Effector CD8-positive, alpha-beta T cell (primary cell): ENCODE data around the gene MED12L.

Source experiments
- DNase-seq: peaks from one replicate; lab custom pipeline; 2025; lab: John Stamatoyannopoulos, UW

Gene MED12L

DNA sequence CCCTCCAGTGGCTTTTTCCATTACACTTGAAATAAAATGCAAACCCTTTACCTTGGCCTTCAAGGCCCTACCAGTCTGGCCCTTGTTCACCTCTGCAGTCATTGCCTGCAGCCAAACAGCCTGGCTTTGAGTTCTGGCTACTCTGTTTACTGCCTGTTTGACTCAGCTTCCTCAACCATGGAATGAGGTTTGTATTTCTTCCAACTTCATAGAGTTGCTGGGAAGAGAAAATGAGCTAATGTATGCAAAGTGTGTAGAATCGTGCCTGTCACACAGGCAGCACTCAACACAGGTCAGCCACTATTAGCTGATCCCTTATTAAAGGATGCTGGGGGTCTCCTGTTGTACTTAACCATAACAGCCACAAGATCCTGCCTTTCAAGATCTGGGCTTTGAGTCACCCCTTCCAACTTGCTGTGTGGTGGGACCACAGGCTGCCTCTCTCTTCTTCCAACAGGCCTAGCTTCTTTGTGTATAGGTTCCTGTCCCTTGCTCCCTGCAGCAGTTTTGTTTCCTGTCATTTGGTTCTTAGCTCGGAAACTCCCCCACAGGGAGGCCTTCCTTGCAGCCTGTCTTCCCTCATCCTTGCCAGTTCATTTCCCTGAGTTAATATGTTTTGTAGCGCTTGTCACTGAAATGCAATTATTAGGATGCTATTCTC lies 6.4 kb downstream of the MED12L start:
- no peak for DNase-seq

DNA sequence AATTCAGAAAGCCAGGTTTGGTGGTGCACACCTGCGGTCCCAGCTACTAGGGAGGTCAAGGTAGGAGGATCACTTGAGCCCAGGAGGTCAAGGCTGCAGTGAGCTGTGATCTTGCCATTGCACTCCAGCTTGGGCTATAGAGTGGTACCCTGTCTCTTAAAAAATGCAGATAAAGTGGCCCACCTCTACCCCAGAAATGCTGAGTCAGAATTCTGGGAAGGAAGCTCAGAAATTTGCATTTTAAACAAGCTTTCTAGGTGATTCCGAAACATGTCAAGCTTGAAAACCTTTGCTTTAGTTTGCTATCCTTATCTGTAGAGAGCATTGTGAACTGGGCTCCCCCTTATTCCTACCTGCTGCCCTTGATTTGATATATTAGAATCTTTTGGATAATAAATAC lies 7.7 kb downstream of the MED12L start:
- no peak for DNase-seq

DNA sequence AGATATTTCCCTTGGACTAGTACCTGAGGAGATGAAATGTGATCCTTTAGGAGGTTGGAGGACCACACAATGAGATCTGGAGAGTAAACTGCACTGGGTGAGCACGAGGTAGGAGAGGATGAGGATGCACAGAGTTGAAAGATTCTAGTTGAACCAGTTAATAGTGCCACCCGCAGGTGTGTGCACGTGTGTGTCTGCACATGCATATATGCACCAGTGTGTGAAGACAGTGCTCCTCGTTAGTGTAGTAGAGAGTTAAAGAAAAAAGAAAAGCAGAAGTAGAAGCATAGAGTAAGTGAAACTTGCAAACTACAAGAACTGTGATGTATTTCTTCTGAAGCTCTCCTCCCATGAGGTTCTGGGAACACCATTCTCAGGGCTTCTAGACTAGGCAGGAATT lies 8.4 kb downstream of the MED12L start:
- DNase-seq = no peak

DNA sequence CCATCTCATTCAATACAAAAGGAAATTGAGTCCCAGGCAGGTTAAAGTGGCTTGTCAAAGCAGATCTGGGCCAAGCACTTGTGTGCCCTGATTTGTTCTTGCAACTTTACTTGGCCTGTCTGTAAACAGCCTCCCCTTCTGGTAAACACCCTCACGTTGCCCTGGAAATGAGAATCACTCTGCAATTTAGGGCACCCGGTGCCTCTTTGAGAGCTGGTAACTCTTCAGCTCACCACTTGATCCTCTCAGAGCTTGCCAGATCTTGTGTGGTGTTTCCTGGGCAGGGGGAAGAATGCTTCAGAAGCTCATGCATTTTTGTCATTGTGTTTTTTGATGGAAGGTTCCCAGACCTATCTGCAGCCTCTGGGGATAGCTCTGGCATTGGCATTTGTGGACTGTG lies 11.3 kb downstream of the MED12L start:
- DNase-seq = no peak

DNA sequence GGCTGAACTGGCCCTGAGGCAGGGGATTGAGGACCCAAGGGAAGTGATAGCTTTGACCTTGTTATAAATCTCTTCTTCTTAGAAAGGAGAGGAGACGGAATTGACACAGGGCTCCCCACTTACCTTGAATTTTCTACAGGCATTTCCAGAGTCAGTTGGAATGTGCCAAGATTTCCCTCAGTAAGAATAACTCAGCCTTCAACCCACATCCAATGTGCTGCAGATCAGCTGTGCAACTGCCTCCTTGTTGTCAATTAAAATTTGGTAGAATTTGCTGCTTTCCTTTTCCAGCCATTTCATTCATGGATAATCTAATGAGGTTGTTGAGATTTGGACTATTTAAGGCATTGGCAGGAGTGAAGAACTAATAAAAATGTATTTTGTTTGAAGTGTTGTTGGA lies 14.6 kb downstream of the MED12L start:
- DNase-seq = no peak

DNA sequence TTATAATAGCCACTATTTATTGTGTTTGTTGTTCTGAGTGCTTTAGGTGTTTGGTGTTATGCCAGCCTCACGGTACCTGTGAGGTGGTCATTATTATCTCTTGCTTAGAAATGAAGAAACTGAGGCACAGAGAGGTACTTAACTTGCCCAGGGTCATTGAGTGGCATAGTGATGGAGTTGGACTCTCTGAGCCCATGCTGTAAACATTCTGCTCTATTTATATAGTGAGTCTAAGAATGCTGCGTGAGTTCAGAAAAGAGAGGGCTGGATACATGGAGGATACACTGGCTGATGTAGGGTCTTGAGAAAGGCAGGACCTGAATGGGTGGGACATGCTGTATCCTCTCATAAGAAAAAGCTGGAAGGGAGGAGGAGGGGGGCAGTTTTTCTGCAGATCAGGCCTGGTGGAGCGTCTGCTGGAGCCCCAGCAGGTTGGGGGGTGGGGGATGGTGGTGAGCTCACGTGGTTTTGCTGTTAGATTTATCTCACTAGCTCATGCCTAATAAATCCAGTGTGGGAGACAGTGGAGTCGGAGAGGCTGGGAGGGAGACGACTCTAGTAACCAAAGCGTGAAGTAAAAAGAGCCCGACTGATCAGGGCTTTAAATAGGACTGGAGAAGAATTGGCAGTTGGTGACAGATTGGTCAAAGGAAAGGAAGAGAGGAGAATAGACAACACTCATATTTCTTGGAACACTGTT lies 16.0 kb downstream of the MED12L start:
- DNase-seq = no peak

DNA sequence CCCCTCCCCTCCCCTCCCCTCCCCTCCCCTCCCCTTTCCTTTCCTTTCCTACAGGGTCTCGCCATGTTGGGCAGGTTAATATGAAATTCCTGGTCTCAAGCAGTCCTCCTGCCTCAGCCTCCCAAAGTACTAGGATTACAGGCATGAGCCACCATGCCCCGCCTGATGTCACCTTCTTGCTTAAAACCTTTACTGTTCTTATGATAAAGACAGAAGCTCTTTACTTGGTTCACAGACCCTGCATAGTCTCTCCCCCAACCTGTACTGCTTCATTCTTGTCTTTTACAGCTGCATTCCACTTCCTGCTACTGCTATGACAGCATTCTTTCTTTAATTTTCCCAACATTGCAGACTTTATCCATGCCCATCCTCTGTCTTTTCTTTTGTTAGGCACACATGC lies 20.8 kb downstream of the MED12L start:
- DNase-seq = no peak

DNA sequence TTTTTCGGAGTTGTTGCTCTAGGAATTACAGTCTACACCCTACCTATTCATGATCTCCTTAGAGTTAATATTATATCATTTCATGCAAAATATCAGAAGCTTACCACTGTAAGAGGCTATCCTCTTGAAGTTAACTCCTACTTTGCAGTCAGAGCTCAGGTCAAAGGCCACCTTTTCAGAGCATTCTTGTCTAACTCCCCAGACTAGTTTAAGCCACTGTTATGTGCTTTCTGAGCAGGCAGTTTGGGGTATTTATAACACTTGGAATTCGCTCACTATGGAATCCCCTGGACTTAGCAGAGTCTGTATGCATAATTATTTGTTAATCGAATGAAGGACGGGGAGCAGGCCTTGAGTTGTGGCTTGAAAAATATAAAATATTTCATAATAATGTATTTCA lies 21.7 kb downstream of the MED12L start:
- DNase-seq = no peak

DNA sequence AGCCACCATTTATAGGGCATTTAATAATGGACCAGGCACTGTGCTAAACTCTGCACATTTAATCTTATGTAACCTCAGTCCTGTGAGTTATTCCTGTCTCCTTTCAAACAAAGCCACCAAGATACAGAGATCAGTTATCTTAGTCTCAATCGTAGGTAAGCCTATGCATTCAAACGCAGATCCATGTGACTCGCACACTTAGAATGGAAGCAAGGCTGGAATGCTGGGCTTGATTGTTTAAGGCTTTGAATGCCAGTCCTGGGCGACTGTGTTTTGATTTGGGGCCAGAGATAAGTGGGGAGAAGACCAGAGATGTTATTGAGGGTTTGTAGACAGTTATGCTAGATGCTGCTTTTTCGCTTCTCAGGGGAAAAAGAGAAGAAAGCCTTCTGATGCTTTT lies 22.2 kb downstream of the MED12L start:
- DNase-seq = no peak

DNA sequence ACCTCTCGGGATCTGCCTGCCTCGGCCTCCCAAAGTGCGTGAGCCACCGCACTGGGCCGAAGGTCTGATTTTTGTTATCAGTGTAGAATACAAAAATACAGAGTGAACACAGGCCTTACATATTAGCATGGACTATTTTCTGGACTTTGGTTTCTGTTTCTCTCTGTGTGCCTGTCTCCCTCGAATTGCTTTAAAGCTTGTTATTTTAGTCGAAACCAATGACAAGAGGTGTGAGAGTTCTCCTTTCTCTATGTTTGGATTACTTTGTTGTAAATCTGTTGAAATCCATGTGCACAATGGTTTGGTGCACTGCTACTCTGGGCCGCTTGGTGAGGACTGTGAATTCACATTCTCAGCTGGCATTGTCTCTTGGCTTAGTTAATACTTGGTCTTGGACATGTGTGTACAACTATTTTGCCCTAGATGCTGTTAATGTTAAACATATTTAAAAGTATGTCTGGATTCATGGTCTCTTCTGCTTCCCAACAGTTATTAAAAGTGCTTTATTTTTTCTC lies 23.9 kb downstream of the MED12L start:
- DNase-seq = no peak

DNA sequence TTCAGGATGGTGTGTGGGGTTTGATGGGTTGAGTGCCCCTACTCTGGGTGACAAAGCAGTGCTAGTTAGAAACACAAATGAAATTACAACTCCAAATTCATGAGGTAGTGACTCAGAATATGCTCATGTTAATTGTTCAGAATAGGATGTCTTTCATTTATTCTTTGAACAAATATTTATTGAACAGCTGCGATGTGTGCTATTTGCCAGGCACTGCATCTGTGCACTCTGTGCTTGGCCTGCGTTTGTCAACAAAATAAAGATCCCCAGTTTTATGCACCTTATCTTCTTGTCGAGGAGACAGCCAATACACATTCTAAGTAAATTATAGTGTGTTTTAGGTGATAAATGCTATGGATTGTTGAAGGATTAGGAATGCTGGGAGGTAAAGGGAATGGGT lies 27.3 kb downstream of the MED12L start:
- DNase-seq = no peak

DNA sequence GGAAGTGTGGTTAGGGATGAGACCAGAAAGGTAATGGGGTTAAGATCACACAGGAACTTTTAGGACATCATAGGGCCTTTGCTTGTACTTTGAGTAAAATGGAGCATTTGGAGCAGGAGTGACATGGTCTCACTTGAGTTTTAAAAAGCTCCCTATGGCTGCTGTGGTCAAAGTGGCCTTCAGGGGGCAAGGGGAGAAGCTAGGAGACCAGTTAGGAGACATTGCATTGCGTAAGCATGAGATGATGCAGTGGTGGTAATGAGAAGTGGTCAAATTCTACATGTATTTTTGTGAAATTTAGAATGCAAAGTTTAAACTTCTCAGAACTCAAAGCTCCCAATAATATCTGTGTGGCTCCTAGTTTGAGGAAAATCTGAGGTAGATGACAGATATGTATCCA lies 27.9 kb downstream of the MED12L start:
- no peak for DNase-seq

DNA sequence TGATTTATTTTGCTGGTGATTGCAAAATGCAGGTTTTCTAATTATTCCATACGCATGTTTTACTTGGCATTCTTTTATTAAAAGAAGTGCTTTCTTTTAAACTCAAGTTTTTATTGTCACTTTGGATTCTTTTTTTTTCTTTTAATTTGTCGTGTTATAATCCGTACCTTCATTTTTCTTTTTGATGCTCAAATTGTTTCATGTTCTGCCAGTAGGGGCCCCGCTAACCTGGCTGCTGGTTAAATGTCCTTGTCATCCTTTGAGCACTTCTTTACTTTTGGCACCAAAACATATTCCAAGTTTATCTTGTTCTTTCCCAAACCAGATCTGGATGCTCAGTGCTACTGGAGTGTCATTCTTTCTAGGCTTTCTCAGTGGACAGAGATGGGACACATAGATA lies 31.6 kb downstream of the MED12L start:
- no peak for DNase-seq

DNA sequence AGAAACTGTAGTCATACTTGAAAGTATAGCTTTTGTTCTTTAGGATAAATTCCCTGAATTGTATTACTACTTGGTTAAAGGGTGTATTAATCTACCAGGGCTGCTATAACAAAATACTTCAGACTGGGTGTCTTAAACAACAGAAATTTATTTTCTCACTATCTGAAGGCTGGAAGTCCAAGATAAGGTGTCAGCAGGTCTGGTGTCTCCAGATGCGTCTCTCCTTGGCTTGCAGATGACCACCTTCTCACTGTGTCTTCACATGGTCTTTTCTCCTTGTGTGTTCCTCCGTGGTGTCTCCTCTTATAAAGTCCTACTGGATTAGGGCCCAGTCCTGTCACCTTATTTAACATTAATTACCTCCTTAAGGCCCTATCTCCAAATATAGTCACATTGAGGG lies 33.7 kb downstream of the MED12L start:
- DNase-seq = no peak

DNA sequence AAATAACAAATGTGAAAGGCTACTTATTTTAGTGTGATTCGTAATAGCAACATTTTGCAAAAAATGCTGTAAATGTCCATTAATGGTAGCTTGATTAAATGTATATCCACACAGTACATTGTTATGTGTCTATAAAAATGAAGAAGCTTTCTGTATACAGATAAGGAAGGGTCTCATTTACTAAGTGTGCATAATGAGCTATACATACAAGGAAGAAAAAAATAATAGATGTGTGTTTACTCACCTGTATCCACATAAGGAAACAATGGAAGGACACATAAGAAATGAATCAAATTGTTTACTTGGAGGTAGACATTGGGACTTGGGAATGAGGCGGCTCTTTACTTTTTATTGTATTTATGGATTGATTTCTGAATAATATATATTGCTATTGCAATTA lies 34.9 kb downstream of the MED12L start:
- no peak for DNase-seq

DNA sequence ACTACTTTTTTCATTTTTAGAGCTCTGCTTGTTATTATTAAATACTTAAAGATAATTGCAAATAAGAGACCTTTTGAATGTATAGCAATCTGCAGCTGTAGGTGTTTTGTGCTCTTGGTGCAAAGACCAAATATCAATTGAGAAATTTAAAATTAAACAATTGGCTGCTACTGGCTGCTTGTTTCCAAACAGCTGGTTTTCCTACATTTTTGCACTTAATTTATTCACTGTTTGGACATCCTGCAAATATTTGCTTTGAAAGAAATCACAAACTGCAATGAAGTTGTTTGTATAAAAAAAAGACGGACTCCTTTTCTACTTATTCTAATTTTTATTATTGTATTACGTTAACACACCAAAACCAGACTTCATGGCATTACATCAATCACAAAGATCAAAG lies 35.6 kb downstream of the MED12L start:
- DNase-seq = no peak

DNA sequence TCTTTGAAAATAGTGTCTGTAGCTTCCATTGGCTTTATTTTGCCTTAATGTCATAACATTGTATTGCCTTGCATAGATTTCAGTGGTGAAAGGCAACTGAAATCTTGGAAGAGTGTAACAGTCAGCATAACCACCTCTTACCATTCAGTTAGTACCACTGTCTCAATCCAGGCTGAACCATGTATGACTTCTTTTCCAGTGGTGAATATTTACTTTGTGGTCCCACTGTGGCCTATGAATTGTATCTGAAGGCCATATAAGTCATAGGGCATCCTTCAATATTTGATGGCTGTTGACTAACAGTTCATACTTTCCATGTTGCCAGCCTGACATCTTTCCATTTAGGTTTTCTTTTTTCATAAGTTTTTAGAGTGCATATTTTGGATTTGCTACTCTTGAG lies 38.4 kb downstream of the MED12L start:
- DNase-seq = no peak

DNA sequence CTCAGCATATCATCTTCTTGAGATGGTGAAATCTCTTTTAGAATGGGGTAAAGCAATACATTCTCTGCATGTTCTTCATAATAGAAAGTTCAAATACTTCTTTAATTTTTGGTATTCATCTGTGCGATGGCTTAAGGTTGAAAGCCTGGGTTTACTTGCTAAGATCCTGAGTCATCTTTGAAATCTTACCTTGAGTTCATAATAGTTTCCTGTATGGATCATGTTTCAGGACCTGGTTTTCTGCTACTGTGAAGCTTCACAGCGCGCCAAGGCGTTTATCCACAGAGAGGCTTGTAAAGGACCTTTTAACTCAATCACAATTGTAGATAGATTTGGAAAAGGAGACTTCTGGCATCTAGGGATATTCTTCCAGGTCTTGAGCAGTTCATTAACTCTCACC lies 39.0 kb downstream of the MED12L start:
- no peak for DNase-seq

DNA sequence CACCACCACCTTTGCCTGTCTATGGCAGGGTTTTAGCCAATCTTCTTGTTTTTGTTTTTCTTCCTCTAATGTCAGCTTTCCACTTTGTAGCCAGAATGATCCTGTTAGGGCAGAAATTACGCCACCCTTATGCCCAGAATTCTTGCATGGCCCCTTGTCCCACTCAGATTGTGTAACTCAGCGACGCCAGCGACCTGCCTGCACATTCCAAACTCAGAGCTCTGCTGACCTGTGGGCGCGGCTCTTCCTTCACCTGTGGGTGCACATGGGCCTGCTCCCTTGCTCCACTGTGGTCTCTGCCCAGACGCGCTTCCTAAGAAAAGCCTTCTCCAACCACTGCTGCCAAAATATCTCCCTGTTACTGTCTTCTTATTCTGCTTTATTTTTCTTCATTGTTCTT lies 45.0 kb downstream of the MED12L start:
- DNase-seq = no peak

DNA sequence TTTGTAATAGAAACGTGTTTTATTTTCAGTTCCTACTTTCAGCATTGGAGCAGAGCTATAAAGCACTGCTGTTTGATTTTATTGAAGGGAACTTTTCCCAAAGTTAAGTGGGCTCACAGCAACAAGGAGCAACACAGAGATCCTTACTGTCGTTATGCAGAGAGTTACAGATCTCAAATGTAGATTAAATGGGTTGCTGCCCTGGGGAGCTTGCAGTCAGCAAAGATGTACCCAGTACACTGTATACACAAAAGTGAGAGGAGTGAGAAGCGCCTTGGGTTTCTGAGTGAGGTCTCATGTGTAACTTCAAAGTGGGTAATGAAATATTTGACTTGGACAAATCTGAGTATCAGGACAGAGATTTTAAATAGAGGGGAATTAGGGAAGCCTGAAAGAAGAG lies 47.7 kb downstream of the MED12L start:
- no peak for DNase-seq

DNA sequence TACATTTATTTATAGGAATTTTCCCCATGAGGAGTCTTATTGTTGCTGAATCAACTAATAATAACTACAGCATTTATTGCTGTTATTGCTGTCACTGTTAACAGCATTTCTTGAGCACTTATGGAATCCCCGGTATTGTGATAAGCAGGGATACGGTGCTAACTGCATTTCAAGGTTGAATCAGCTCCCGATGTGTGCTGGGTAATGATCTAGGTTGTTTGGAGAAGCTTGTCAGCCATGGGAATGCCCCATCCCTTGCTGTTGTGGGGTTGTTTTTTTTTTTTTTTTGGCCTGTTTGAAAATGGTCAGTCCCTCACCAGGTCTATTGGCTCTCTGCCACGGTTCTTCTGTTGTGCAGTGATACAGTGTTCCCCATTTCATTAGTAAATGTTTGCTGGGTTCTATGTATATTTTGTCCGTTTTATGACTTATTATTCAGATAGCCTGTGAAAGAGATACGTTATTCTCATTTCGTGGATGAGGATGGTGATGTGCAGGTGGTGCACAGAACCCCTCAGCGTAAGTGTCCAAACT lies 48.5 kb downstream of the MED12L start:
- DNase-seq = no peak

DNA sequence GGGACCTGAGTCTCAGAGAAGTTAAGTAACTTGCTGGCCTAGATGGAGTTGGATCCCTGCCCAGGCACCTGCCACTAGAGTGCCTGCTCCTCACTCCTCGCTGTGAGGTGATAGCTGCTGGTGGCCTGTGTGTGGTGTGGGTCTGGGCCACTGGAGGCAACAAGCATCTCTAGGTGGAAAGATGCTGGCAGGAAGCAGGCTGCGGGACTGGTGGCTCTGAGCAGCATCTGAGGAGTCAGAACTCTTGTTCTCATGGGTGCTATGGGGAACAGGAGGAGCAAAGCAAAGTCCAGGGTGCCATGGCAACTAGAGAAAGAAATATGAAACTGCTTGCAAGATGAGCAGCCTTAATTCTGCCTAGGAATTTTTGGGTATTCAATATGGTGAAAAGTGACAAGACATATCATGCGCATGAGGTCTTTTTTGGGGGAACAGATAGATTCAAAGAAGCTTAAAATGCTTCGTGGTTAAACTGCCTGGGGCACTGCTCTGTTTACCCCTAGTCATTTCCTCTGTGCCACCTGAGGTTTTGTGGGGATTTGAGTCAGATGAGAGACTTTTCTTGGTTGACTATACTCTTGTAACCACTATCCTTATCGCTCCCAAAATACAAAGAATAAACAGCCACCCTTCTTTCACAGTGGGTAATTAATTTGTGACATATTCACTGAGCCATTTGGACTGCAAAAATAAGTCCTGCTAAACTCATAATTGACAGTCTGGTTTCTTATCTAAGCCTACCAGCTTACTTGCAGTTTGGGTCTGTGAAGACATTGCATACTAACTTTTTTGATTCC lies 50.3 kb downstream of the MED12L start:
- no peak for DNase-seq

DNA sequence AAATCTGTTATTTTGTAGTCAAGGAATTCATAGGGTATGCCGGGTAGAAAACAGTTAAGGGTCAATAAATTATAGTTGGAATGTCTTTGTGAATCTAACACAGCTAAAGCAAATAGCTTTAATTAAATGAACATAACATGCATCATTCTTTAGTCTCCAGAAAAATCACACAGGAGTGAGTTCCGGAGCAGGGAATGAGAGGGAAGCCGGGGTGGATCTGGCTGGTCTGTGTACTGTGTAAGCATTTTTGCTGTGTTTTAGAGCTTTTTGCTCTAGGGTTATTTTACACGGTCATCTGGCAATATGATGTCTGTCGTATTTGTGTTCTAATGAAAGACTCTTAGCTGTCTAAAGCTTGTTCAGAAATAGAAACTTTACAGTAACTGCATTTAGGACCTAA lies 57.5 kb downstream of the MED12L start:
- DNase-seq = no peak
